ENCODE results near the gene DLX1. TPM values are rescaled to one million over a fixed set of nuclear protein-coding genes. Genes with fewer than 3 reads are reported as not detected.
A peak's percentile ranks its signal among the peaks of the same experiment; 100 is the strongest.

The DLX1 gene
- total and polyA plus RNA-seq, 2 of the 8 experiments (the other 6 are each of a cell fraction or from before 2014, with no cell fraction given), result 0.11 TPM; not detected in 1

- no peak overlapping the region for H3K27ac ChIP-seq (ENCODE audit: low read depth, low read length)
- 0 out of 2 replicates have a peak, but pooled peaks have one; percentile 32 for TF ChIP-seq RBBP5 (IDR thresholded peaks at IDR 0.05; ENCODE audit: borderline replicate concordance, low read depth, low read length)
- no peak; the same call in 1 of the 2 replicates for TF ChIP-seq SUZ12 (IDR thresholded peaks at IDR 0.05; ENCODE audit: low read length)
- peak; percentile 60 for TF ChIP-seq RNF2 (IDR thresholded peaks at IDR 0.05; ENCODE audit: borderline replicate concordance, low read depth, low read length, missing control alignments, poor library complexity, severe bottlenecking)
- TF ChIP-seq ASH2L (IDR thresholded peaks at IDR 0.05; ENCODE audit: low read length), result peak; percentile 24
- TF ChIP-seq KDM4A (IDR thresholded peaks at IDR 0.05; ENCODE audit: low read depth, low read length, severe bottlenecking), result peak; percentile 78
- TF ChIP-seq TAF1 (IDR thresholded peaks at IDR 0.05; ENCODE audit: low read depth, low read length), result peak; percentile 51; the same call in 1 of the 2 replicates
- no peak for TF ChIP-seq GTF2F1 (IDR thresholded peaks at IDR 0.05; ENCODE audit: borderline replicate concordance, low read depth, low read length)
- TF ChIP-seq EZH2 (IDR thresholded peaks at IDR 0.05; ENCODE audit: low read depth, low read length, severe bottlenecking), result peak; percentile 47
- TF ChIP-seq PHF8 (conservative IDR thresholded peaks at IDR 0.05; ENCODE audit: low read depth, low read length), result 0 out of 2 replicates have a peak, but pooled peaks have one; percentile 31
These were observed 455 bp upstream of the DLX1 start for GRCh38 chr2:172084645-172085459.

More at GRCh38 chr2:172084645-172085459, 455 bp upstream of the DLX1 start:
- H3K9me3 ChIP-seq (ENCODE audit: insufficient read depth in 2 of 2, low read depth in 1 of 2, low read length in 1 of 2), result no peaks in the 10 kb centered on the region
- H2BK5ac ChIP-seq (ENCODE audit: low read depth, low read length), result no peak overlapping the region; the same call in 1 of the 2 replicates
- DNase-seq (ENCODE audit: low read depth in 1 of 2, low spot score in 2 of 2) (peak in 1 of 2 experiments; percentile 88), FAIRE-seq (peak; percentile 72)
- no peak overlapping the region for H3K56ac ChIP-seq (replicated peaks; ENCODE audit: insufficient read length, low read depth, low read length)
- peaks cover 14% of the 10 kb centered on the region; the same call in 1 of the 2 replicates for H3K23me2 ChIP-seq (ENCODE audit: low read depth, low read length)
- H2BK12ac ChIP-seq (ENCODE audit: low read depth, low read length), result 0 out of 2 replicates have a peak overlapping the region, but pooled peaks have one; percentile 39
- H3K79me2 ChIP-seq (ENCODE audit: control insufficient read depth in 1 of 2, insufficient read depth in 2 of 2, low read length in 2 of 2), result no peaks in the 10 kb centered on the region
- H3K9ac ChIP-seq (replicated peaks in 1 of 4; ENCODE audit: extremely low read depth in 1 of 4, low read depth in 3 of 4, low read length in 3 of 4), result no peak overlapping the region
- H3K4me2 ChIP-seq (ENCODE audit: insufficient read depth in 1 of 2, low read depth in 2 of 2, low read length in 2 of 2), result peak overlapping the region; percentile 78 to 84
- no peak overlapping the region for H4K91ac ChIP-seq (replicated peaks; ENCODE audit: insufficient read length, low read length)
- 0 out of 2 replicates have a peak overlapping the region, but pooled peaks have one; percentile 18 for H2BK20ac ChIP-seq (ENCODE audit: low read length)
- WGBS, 2 experiments (ENCODE audit: extremely low coverage in 1 of 2, insufficient coverage in 1 of 2, insufficient read length in 1 of 2, insufficient replicate concordance in 2 of 2, low coverage in 1 of 2, low lambda C conversion rate in 2 of 2, missing lambda C conversion rate in 1 of 2), result 1% methylated on average over 43 of the region's 76 CpGs; no CpG with 5 or more reads in 1 of the 2 experiments
- no peaks in the 10 kb centered on the region for H3K79me1 ChIP-seq (ENCODE audit: low read depth, low read length)
- 0 out of 8 replicates have a peak, but pooled peaks cover 0 to 3% (median 0%) of the 10 kb centered on the region in 4 experiments for H3K36me3 ChIP-seq (ENCODE audit: control insufficient read depth in 2 of 4, insufficient read depth in 4 of 4, low read length in 3 of 4)
- no peak overlapping the region for H2AK5ac ChIP-seq (ENCODE audit: low read depth, low read length)
- CTCF ChIA-PET (ENCODE audit: partially characterized antibody), result interaction anchor here (0.9 to 12.4 kb wide), 5 partner anchors 11 to 489 kb away, joined by 3 to 198 read pairs (median 19); partner anchors contain the start of gene DLX2
- peaks cover 2 to 61% (median 31%) of the 10 kb centered on the region in 4 experiments for H3K4me1 ChIP-seq (replicated peaks in 1 of 4; ENCODE audit: control insufficient read depth in 3 of 4, insufficient read depth in 4 of 4, low read length in 3 of 4)
- peaks cover 23 to 45% of the 10 kb centered on the region in 2 experiments for H4K20me1 ChIP-seq (replicated peaks in 1 of 2; ENCODE audit: control insufficient read depth in 1 of 2, insufficient read depth in 2 of 2, low read length in 2 of 2)
- H4K8ac ChIP-seq (ENCODE audit: extremely low read depth, insufficient read depth, low read length), result no peak overlapping the region
- 0 out of 2 replicates have a peak overlapping the region, but pooled peaks have one; percentile 81 for H2BK15ac ChIP-seq (ENCODE audit: low read length)
- peak overlapping the region; percentile 9; the same call in 1 of the 2 replicates for H2AFZ ChIP-seq (ENCODE audit: low read length)
- no peak overlapping the region for H4K5ac ChIP-seq (ENCODE audit: insufficient read length, low read depth, low read length)
- POLR2A ChIA-PET (ENCODE audit: partially characterized antibody), result interaction anchor here (0.8 to 14.0 kb wide), 2 partner anchors 12 to 17 kb away, joined by 3 to 184 read pairs; partner anchors contain the start of gene DLX2
- H3K18ac ChIP-seq (ENCODE audit: extremely low read depth, low read length), result peak overlapping the region; percentile 48; the same call in 1 of the 2 replicates
- no peak overlapping the region for H3K4ac ChIP-seq (replicated peaks; ENCODE audit: insufficient read length, low read depth, low read length)
- H2BK120ac ChIP-seq (replicated peaks; ENCODE audit: low read depth, low read length), result no peak overlapping the region
- H3K4me3 ChIP-seq (ENCODE audit: extremely low read depth in 1 of 4, insufficient read depth in 2 of 4, low read depth in 3 of 4, low read length in 4 of 4), result peak overlapping the region; percentile 40 to 66 (median 53)
- H3K14ac ChIP-seq (ENCODE audit: insufficient read length), result no peak overlapping the region
- H3K23ac ChIP-seq (ENCODE audit: insufficient read length), result no peak overlapping the region
- H3K27me3 ChIP-seq (replicated peaks in 1 of 4; ENCODE audit: control insufficient read depth in 3 of 4, extremely low read depth in 1 of 4, insufficient read depth in 3 of 4, low read length in 3 of 4), result peaks cover 93 to 100% (median 99%) of the 10 kb centered on the region in 4 experiments

Data from H1 (cell line).